Measurements from ENCODE around the gene KDM3B. TPM values are rescaled to one million over a fixed set of nuclear protein-coding genes. Genes with fewer than 3 reads are reported as not detected.

KDM3B gene
- total and polyA plus RNA-seq, 9 of the 15 experiments (the other 6 are each of a cell fraction or from before 2014, with no cell fraction given) = 13.8 to 62.8 (median 41.9) TPM

- TF ChIP-seq ZNF175 (CRISPR knock-in tag; IDR thresholded peaks at IDR 0.05; ENCODE audit: low read depth) = no peak
- peak; percentile 65; the same call in 1 of the 2 replicates for TF ChIP-seq ZBTB1 (CRISPR knock-in tag; IDR thresholded peaks at IDR 0.05; ENCODE audit: borderline replicate concordance, low read depth)
- no peak for TF ChIP-seq ZBTB9 (CRISPR knock-in tag; IDR thresholded peaks at IDR 0.05)
- TF ChIP-seq FOSL1 (tag; conservative IDR thresholded peaks at IDR 0.05) = no peak
- no peak for TF ChIP-seq NR2C1 (IDR thresholded peaks at IDR 0.05)
- no peak for TF ChIP-seq NR2C1 (tag; IDR thresholded peaks at IDR 0.05)
- no peak for TF ChIP-seq BHLHE40 (IDR thresholded peaks at IDR 0.05; ENCODE audit: low read length)
- TF ChIP-seq ATF3 (IDR thresholded peaks at IDR 0.05) = no peak
- no peak for TF ChIP-seq ATF3 (CRISPR knock-in tag; conservative IDR thresholded peaks at IDR 0.05)
- no peak for TF ChIP-seq COPS2 (conservative IDR thresholded peaks at IDR 0.05)
- TF ChIP-seq, protein P1, sequence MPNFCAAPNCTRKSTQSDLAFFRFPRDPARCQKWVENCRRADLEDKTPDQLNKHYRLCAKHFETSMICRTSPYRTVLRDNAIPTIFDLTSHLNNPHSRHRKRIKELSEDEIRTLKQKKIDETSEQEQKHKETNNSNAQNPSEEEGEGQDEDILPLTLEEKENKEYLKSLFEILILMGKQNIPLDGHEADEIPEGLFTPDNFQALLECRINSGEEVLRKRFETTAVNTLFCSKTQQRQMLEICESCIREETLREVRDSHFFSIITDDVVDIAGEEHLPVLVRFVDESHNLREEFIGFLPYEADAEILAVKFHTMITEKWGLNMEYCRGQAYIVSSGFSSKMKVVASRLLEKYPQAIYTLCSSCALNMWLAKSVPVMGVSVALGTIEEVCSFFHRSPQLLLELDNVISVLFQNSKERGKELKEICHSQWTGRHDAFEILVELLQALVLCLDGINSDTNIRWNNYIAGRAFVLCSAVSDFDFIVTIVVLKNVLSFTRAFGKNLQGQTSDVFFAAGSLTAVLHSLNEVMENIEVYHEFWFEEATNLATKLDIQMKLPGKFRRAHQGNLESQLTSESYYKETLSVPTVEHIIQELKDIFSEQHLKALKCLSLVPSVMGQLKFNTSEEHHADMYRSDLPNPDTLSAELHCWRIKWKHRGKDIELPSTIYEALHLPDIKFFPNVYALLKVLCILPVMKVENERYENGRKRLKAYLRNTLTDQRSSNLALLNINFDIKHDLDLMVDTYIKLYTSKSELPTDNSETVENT (CRISPR knock-in tag; IDR thresholded peaks at IDR 0.05) = no peak
- TF ChIP-seq, protein P2, sequence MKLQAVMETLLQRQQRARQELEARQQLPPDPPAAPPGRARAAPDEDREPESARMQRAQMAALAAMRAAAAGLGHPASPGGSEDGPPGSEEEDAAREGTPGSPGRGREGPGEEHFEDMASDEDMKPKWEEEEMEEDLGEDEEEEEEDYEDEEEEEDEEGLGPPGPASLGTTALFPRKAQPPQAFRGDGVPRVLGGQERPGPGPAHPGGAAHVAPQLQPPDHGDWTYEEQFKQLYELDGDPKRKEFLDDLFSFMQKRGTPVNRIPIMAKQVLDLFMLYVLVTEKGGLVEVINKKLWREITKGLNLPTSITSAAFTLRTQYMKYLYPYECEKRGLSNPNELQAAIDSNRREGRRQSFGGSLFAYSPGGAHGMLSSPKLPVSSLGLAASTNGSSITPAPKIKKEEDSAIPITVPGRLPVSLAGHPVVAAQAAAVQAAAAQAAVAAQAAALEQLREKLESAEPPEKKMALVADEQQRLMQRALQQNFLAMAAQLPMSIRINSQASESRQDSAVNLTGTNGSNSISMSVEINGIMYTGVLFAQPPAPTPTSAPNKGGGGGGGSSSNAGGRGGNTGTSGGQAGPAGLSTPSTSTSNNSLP (IDR thresholded peaks at IDR 0.05; ENCODE audit: borderline replicate concordance, low read depth, low read length) = no peak
- no peak for TF ChIP-seq MEIS2 (IDR thresholded peaks at IDR 0.05; ENCODE audit: partially characterized antibody)
- TF ChIP-seq NEUROD1 (IDR thresholded peaks at IDR 0.05; ENCODE audit: borderline replicate concordance, low read depth, low read length, partially characterized antibody) = no peak
- TF ChIP-seq BRD9 (IDR thresholded peaks at IDR 0.05; ENCODE audit: low read depth, partially characterized antibody) = no peak
- no peak for TF ChIP-seq RCOR1 (IDR thresholded peaks at IDR 0.05; ENCODE audit: borderline replicate concordance in 1 of 2, low read depth in 2 of 2, low read length in 2 of 2)
- TF ChIP-seq CAMTA2 (CRISPR knock-in tag; conservative IDR thresholded peaks at IDR 0.05) = no peak
- no peak for TF ChIP-seq ZNF57 (CRISPR knock-in tag; IDR thresholded peaks at IDR 0.05)
- TF ChIP-seq CHCHD3 (CRISPR knock-in tag; IDR thresholded peaks at IDR 0.05) = no peak
- TF ChIP-seq ZNF639 (CRISPR knock-in tag; conservative IDR thresholded peaks at IDR 0.05 in 1 of 2, IDR thresholded peaks at IDR 0.05 in 1 of 2) = no peak
Measured at GRCh38 chr5:138466900-138467710, 114.6 kb downstream of the KDM3B start (continued).
